GM15510 (cell line): ENCODE measurements around the gene ACCSL.

ENCODE experiments used
- POLR2A ChIP-seq: IDR thresholded peaks from 3 replicates; pipeline ENCODE4 v1.6.1; 2011; ENCODE audit warnings: borderline replicate concordance; ENCODE audit not compliant: insufficient read length; ENCODE audit errors: extremely low read depth

ACCSL gene

GRCh38 chr11:44047931-44048431, at the start of gene ACCSL:
TSS of gene ACCSL (plus strand) at chr11:44047981. CDS start at chr11:44048037, 56 bp downstream.
- TF ChIP-seq POLR2A = no peak

- no peak for TF ChIP-seq POLR2A
Measured at GRCh38 chr11:43998308-43998707, 49.5 kb upstream of the ACCSL start.

GRCh38 chr11:44000731-44001130, 47.0 kb upstream of the ACCSL start:
- TF ChIP-seq POLR2A = no peak

- no peak for TF ChIP-seq POLR2A
Measured at GRCh38 chr11:44002191-44003093, 45.3 kb upstream of the ACCSL start.

GRCh38 chr11:44003736-44004451, 43.9 kb upstream of the ACCSL start:
- TF ChIP-seq POLR2A = no peak

- TF ChIP-seq POLR2A = no peak
Measured at GRCh38 chr11:44004452-44005062, 43.2 kb upstream of the ACCSL start.

GRCh38 chr11:44005063-44005701, 42.6 kb upstream of the ACCSL start:
- TF ChIP-seq POLR2A = no peak

- TF ChIP-seq POLR2A = no peak
Measured at GRCh38 chr11:44005956-44006355, 41.8 kb upstream of the ACCSL start.

- TF ChIP-seq POLR2A = no peak
Measured at GRCh38 chr11:44006917-44007361, 40.8 kb upstream of the ACCSL start.

- TF ChIP-seq POLR2A = no peak
Measured at GRCh38 chr11:44007481-44008087, 40.2 kb upstream of the ACCSL start.

- TF ChIP-seq POLR2A = no peak
Measured at GRCh38 chr11:44008088-44008501, 39.7 kb upstream of the ACCSL start.

GRCh38 chr11:44008698-44009097, 39.1 kb upstream of the ACCSL start:
- no peak for TF ChIP-seq POLR2A

GRCh38 chr11:44010789-44011251, 37.0 kb upstream of the ACCSL start:
- no peak for TF ChIP-seq POLR2A

GRCh38 chr11:44011797-44012196, 36.0 kb upstream of the ACCSL start:
- no peak for TF ChIP-seq POLR2A
